ENCODE data around the gene DCAF11.

The DCAF11 gene

GRCh38 chr14:24084440-24084839, 30.1 kb upstream of the DCAF11 start:
- no peak for DNase-seq (ENCODE audit: low spot score in 2 of 2)
- no peaks in the 10 kb centered on the region for H3K27me3 ChIP-seq (ENCODE audit: low read depth)
- H3K4me1 ChIP-seq = no peaks in the 10 kb centered on the region
- no peaks in the 10 kb centered on the region for H3K36me3 ChIP-seq (replicated peaks)
- H3K4me3 ChIP-seq = no peak overlapping the region
- H3K9me3 ChIP-seq = no peaks in the 10 kb centered on the region
- in situ Hi-C loops (cut with MboI; ENCODE audit: low sequenced_read_pairs) = no loop called here

GRCh38 chr14:24085215-24085614, 29.4 kb upstream of the DCAF11 start:
- H3K36me3 ChIP-seq (replicated peaks) = no peaks in the 10 kb centered on the region
- no peaks in the 10 kb centered on the region for H3K9me3 ChIP-seq
- H3K4me1 ChIP-seq = no peaks in the 10 kb centered on the region
- DNase-seq (ENCODE audit: low spot score in 2 of 2) = no peak
- no peaks in the 10 kb centered on the region for H3K27me3 ChIP-seq (ENCODE audit: low read depth)
- in situ Hi-C loops (cut with MboI; ENCODE audit: low sequenced_read_pairs) = no loop called here
- H3K4me3 ChIP-seq = no peak overlapping the region

GRCh38 chr14:24086193-24086955, 28.2 kb upstream of the DCAF11 start:
- Histone ChIP-seq H3K27me3 (ENCODE audit: low read depth) (no peaks in the 10 kb centered on the region), H3K4me3 (no peak overlapping the region), H3K9me3 (no peaks in the 10 kb centered on the region), H3K36me3 (replicated peaks) (no peaks in the 10 kb centered on the region), H3K4me1 (no peaks in the 10 kb centered on the region)
- in situ Hi-C loops (cut with MboI; ENCODE audit: low sequenced_read_pairs) = no loop called here
- DNase-seq (ENCODE audit: low spot score in 2 of 2) = no peak

- H3K36me3 ChIP-seq (replicated peaks) = no peaks in the 10 kb centered on the region
- in situ Hi-C loops (cut with MboI; ENCODE audit: low sequenced_read_pairs) = no loop called here
Measured at GRCh38 chr14:24087004-24087403, 27.6 kb upstream of the DCAF11 start.

GRCh38 chr14:24088095-24088494, 26.5 kb upstream of the DCAF11 start:
- in situ Hi-C loops (cut with MboI; ENCODE audit: low sequenced_read_pairs) = no loop called here
- no peaks in the 10 kb centered on the region; the same call in 1 of the 2 replicates for H3K4me1 ChIP-seq

More at GRCh38 chr14:24087004-24087403, 27.6 kb upstream of the DCAF11 start:
- Histone ChIP-seq H3K9me3 (no peaks in the 10 kb centered on the region), H3K27me3 (ENCODE audit: low read depth) (no peaks in the 10 kb centered on the region), H3K4me3 (no peak overlapping the region), H3K4me1 (no peaks in the 10 kb centered on the region)
- DNase-seq (ENCODE audit: low spot score in 2 of 2) = no peak

GRCh38 chr14:24089890-24090289, 24.7 kb upstream of the DCAF11 start:
- no peaks in the 10 kb centered on the region for H3K9me3 ChIP-seq
- H3K36me3 ChIP-seq (replicated peaks) = no peaks in the 10 kb centered on the region
- H3K4me3 ChIP-seq = no peak overlapping the region
- in situ Hi-C loops (cut with MboI; ENCODE audit: low sequenced_read_pairs) = loop anchor here (10.0 kb wide), 1 partner anchor 75 kb away; no protein-coding TSS in a partner anchor
- H3K27me3 ChIP-seq (ENCODE audit: low read depth) = no peaks in the 10 kb centered on the region
- peaks cover 5% of the 10 kb centered on the region for H3K4me1 ChIP-seq
- no peak for DNase-seq (ENCODE audit: low spot score in 2 of 2)

More at GRCh38 chr14:24088095-24088494, 26.5 kb upstream of the DCAF11 start:
- no peaks in the 10 kb centered on the region for H3K36me3 ChIP-seq (replicated peaks)
- no peaks in the 10 kb centered on the region for H3K9me3 ChIP-seq
- DNase-seq (ENCODE audit: low spot score in 2 of 2) = no peak
- no peaks in the 10 kb centered on the region for H3K27me3 ChIP-seq (ENCODE audit: low read depth)
- H3K4me3 ChIP-seq = no peak overlapping the region

GRCh38 chr14:24092110-24092504, 22.5 kb upstream of the DCAF11 start:
- peaks cover 8% of the 10 kb centered on the region for H3K36me3 ChIP-seq (replicated peaks)
- peaks cover 11% of the 10 kb centered on the region for H3K4me1 ChIP-seq
- no peak overlapping the region for H3K4me3 ChIP-seq
- in situ Hi-C loops (cut with MboI; ENCODE audit: low sequenced_read_pairs) = loop anchor here (10.0 kb wide), 1 partner anchor 77 kb away; no protein-coding TSS in a partner anchor
- H3K9me3 ChIP-seq = no peaks in the 10 kb centered on the region
- DNase-seq (ENCODE audit: low spot score in 2 of 2) = no peak
- H3K27me3 ChIP-seq (ENCODE audit: low read depth) = no peaks in the 10 kb centered on the region

GRCh38 chr14:24092505-24093206, 21.9 kb upstream of the DCAF11 start:
- Histone ChIP-seq H3K4me1 (peaks cover 11% of the 10 kb centered on the region), H3K4me3 (no peak overlapping the region), H3K36me3 (replicated peaks) (peaks cover 8% of the 10 kb centered on the region), H3K9me3 (no peaks in the 10 kb centered on the region), H3K27me3 (ENCODE audit: low read depth) (no peaks in the 10 kb centered on the region)
- DNase-seq (ENCODE audit: low spot score in 2 of 2) = no peak
- in situ Hi-C loops (cut with MboI; ENCODE audit: low sequenced_read_pairs) = loop anchor here (10.0 kb wide), 1 partner anchor 78 kb away; no protein-coding TSS in a partner anchor

GRCh38 chr14:24093207-24093900, 21.2 kb upstream of the DCAF11 start:
- peaks cover 14% of the 10 kb centered on the region for H3K36me3 ChIP-seq (replicated peaks)
- in situ Hi-C loops (cut with MboI; ENCODE audit: low sequenced_read_pairs) = loop anchor here (10.0 kb wide), 1 partner anchor 79 kb away; no protein-coding TSS in a partner anchor
- H3K9me3 ChIP-seq = no peaks in the 10 kb centered on the region
- DNase-seq (ENCODE audit: low spot score in 2 of 2) = no peak
- peak overlapping the region; percentile 97 for H3K4me3 ChIP-seq
- H3K27me3 ChIP-seq (ENCODE audit: low read depth) = no peaks in the 10 kb centered on the region
- peaks cover 11% of the 10 kb centered on the region for H3K4me1 ChIP-seq

- H3K4me3 ChIP-seq = peak within 1 kb of the TSS; percentile 97
- DNase-seq (ENCODE audit: low spot score in 2 of 2) = peak; percentile 92 to 98
- H3K9me3 ChIP-seq = no peaks in the 10 kb centered on the region
- in situ Hi-C loops (cut with MboI; ENCODE audit: low sequenced_read_pairs) = loop anchor here (10.0 kb wide), 1 partner anchor 79 kb away; no protein-coding TSS in a partner anchor
- no peaks in the 10 kb centered on the region for H3K27me3 ChIP-seq (ENCODE audit: low read depth)
- H3K4me1 ChIP-seq = peaks cover 11% of the 10 kb centered on the region
- peaks cover 22% of the 10 kb centered on the region for H3K36me3 ChIP-seq (replicated peaks)
Measured at GRCh38 chr14:24093901-24094840, 20.4 kb upstream of the DCAF11 start, which contains the start of gene PCK2. Gene PCK2 (plus strand): TSS chr14:24094311. CDS start chr14:24094406, 95 bp downstream.

- Histone ChIP-seq H3K27me3 (ENCODE audit: low read depth) (no peaks in the 10 kb centered on the region), H3K4me3 (peak overlapping the region; percentile 97), H3K36me3 (replicated peaks) (peaks cover 29% of the 10 kb centered on the region), H3K4me1 (peaks cover 11% of the 10 kb centered on the region), H3K9me3 (no peaks in the 10 kb centered on the region)
- peak in 1 of 2 experiments; percentile 28 for DNase-seq (ENCODE audit: low spot score in 2 of 2)
- in situ Hi-C loops (cut with MboI; ENCODE audit: low sequenced_read_pairs) = loop anchor here (10.0 kb wide), 1 partner anchor 80 kb away; no protein-coding TSS in a partner anchor
Measured at GRCh38 chr14:24094841-24095270, 19.7 kb upstream of the DCAF11 start.

GRCh38 chr14:24095271-24096068, 19.1 kb upstream of the DCAF11 start:
- H3K4me3 ChIP-seq = peak overlapping the region; percentile 97
- peak; percentile 48 to 83 for DNase-seq (ENCODE audit: low spot score in 2 of 2)
- peaks cover 35% of the 10 kb centered on the region for H3K36me3 ChIP-seq (replicated peaks)
- H3K27me3 ChIP-seq (ENCODE audit: low read depth) = no peaks in the 10 kb centered on the region
- in situ Hi-C loops (cut with MboI; ENCODE audit: low sequenced_read_pairs) = loop anchor here (10.0 kb wide), 1 partner anchor 81 kb away; no protein-coding TSS in a partner anchor
- no peaks in the 10 kb centered on the region for H3K9me3 ChIP-seq
- H3K4me1 ChIP-seq = peaks cover 11% of the 10 kb centered on the region

Data from HAP-1 (cell line).